Neuronal stem cell (in vitro differentiated cells): ENCODE data around the gene TNK1.

Experiments
- DNase-seq: peaks from one replicate; pipeline ENCODE4 v3.0.0-alpha.2; 2013; ENCODE audit warnings: low spot score
- H2AFZ ChIP-seq: one replicate; pipeline ENCODE4 v1.6.1; 2013; ENCODE audit warnings: mild to moderate bottlenecking, low read length, inconsistent platforms
- H2AK5ac ChIP-seq: 2 replicates; pipeline ENCODE4 v1.6.1; 2013; ENCODE audit warnings: low read depth, mild to moderate bottlenecking, inconsistent platforms, low read length, moderate library complexity, mixed read lengths
- H2BK120ac ChIP-seq: 2 replicates; pipeline ENCODE4 v1.6.1; 2013; ENCODE audit warnings: low read depth, mild to moderate bottlenecking, inconsistent platforms, low read length, moderate library complexity, mixed read lengths
- H2BK12ac ChIP-seq: one replicate; pipeline ENCODE4 v1.6.1; 2013; ENCODE audit warnings: low read length, inconsistent platforms
- H2BK15ac ChIP-seq: 2 replicates; pipeline ENCODE4 v1.6.1; 2013; ENCODE audit warnings: mild to moderate bottlenecking, low read length, inconsistent platforms, mixed read lengths
- H2BK5ac ChIP-seq: one replicate; pipeline ENCODE4 v1.6.1; 2013; ENCODE audit warnings: inconsistent platforms, mild to moderate bottlenecking, low read length, moderate library complexity
- H3K14ac ChIP-seq: one replicate; pipeline ENCODE4 v1.6.1; 2013; ENCODE audit warnings: low read length, inconsistent platforms
- H3K18ac ChIP-seq: 2 replicates; pipeline ENCODE4 v1.6.1; 2013; ENCODE audit warnings: low read length, inconsistent platforms
- H3K23ac ChIP-seq: 2 replicates; pipeline ENCODE4 v1.6.1; 2013; ENCODE audit warnings: low read depth, mild to moderate bottlenecking, mixed read lengths, low read length, inconsistent platforms; ENCODE audit not compliant: poor library complexity
- H3K27ac ChIP-seq: replicated peaks from 3 replicates; pipeline ENCODE4 v1.5.1; 2013; ENCODE audit warnings: low read length, inconsistent platforms
- H3K27me3 ChIP-seq, 3 experiments: 2 replicates each; pipeline ENCODE4 v1.6.1; 2013; ENCODE audit warnings: low read length in 3 of 3, mild to moderate bottlenecking in 2 of 3, inconsistent platforms in 1 of 3, low read depth in 1 of 3, mixed read lengths in 1 of 3, moderate library complexity in 1 of 3; ENCODE audit not compliant: control insufficient read depth in 3 of 3, insufficient read depth in 3 of 3
- H3K36me3 ChIP-seq, 2 donors: replicated peaks in 1 of 2; 2 replicates each; pipeline ENCODE4 v1.6.1; 2013; ENCODE audit warnings: low read length in 2 of 2; ENCODE audit not compliant: control insufficient read depth in 2 of 2, insufficient read depth in 2 of 2
- H3K4ac ChIP-seq: 2 replicates; pipeline ENCODE4 v1.6.1; 2013; ENCODE audit warnings: inconsistent platforms, mild to moderate bottlenecking, low read length, moderate library complexity
- H3K4me1 ChIP-seq, 2 donors: 1 replicate in 1 of 2; 2 replicates in 1 of 2; pipeline ENCODE4 v1.6.1; 2013; ENCODE audit warnings: low read length in 2 of 2, low read depth in 1 of 2; ENCODE audit not compliant: control insufficient read depth in 2 of 2, insufficient read depth in 1 of 2
- H3K4me2 ChIP-seq: one replicate; pipeline ENCODE4 v1.6.1; 2013; ENCODE audit warnings: mild to moderate bottlenecking, low read length, inconsistent platforms; ENCODE audit not compliant: insufficient read depth, poor library complexity, severe bottlenecking
- H3K4me3 ChIP-seq, 2 donors: 2 replicates each; pipeline ENCODE4 v1.5.1; 2013; ENCODE audit warnings: low read length in 2 of 2, mild to moderate bottlenecking in 2 of 2, inconsistent platforms in 1 of 2, moderate library complexity in 1 of 2
- H3K79me1 ChIP-seq: one replicate; pipeline ENCODE4 v1.6.1; 2013; ENCODE audit warnings: low read depth, mild to moderate bottlenecking, inconsistent platforms, low read length, moderate library complexity
- H3K9ac ChIP-seq: one replicate; pipeline ENCODE4 v1.6.1; 2013; ENCODE audit warnings: mild to moderate bottlenecking, low read depth, low read length, inconsistent platforms; ENCODE audit not compliant: poor library complexity
- H3K9me3 ChIP-seq, 2 donors: replicated peaks in 1 of 2; 2 replicates each; pipeline versions ENCODE3 to v1.6.1; 2013; ENCODE audit warnings: low read length in 2 of 2, mild to moderate bottlenecking in 2 of 2, inconsistent platforms in 1 of 2, low read depth in 1 of 2, mixed read lengths in 1 of 2, moderate library complexity in 1 of 2; ENCODE audit not compliant: control insufficient read depth in 2 of 2, insufficient read depth in 1 of 2
- H4K8ac ChIP-seq: one replicate; pipeline ENCODE4 v1.6.1; 2013; ENCODE audit warnings: low read depth, mild to moderate bottlenecking, inconsistent platforms, low read length, moderate library complexity
- H4K91ac ChIP-seq: one replicate; pipeline ENCODE4 v1.6.1; 2013; ENCODE audit warnings: low read length, low read depth, mild to moderate bottlenecking, inconsistent platforms; ENCODE audit not compliant: poor library complexity
- WGBS, 2 donors: extraction: QIAGEN DNeasy Blood & Tissue Kit; methylation state at CpG; one replicate each; pipeline ENCODE4 v1.1.7; 2013; ENCODE audit warnings: missing lambda C conversion rate in 2 of 2, mixed read lengths in 1 of 2; ENCODE audit not compliant: insufficient read length in 2 of 2, insufficient replicate concordance in 1 of 2; ENCODE audit errors: extremely low coverage in 2 of 2; 5-methylcytosine and 5-hydroxymethylcytosine counted together

TNK1 gene

GRCh38 chr17:7356072-7356549, 24.8 kb upstream of the TNK1 start:
- Histone ChIP-seq H3K4ac (no peak overlapping the region), H3K9me3 (no peaks in the 10 kb centered on the region), H2AFZ (no peak overlapping the region), H3K4me1 (peaks cover 17 to 38% of the 10 kb centered on the region in 2 donors), H3K14ac (no peak overlapping the region), H2BK5ac (peak overlapping the region; percentile 30), H4K8ac (no peak overlapping the region), H4K91ac (no peak overlapping the region), H3K27ac (no peak overlapping the region), H2BK15ac (peak overlapping the region; percentile 28), H3K4me3 (no peak overlapping the region), H3K27me3 (peaks cover 0 to 3% (median 0%) of the 10 kb centered on the region in 3 experiments), H2BK120ac (peak overlapping the region; percentile 77), H2AK5ac (peak overlapping the region; percentile 37), H2BK12ac (no peak overlapping the region), H3K36me3 (no peaks in the 10 kb centered on the region), H3K18ac (peak overlapping the region; percentile 36), H3K4me2 (peak overlapping the region; percentile 40), H3K23ac (no peak overlapping the region), H3K79me1 (peaks cover 8% of the 10 kb centered on the region), H3K9ac (no peak overlapping the region)
- peak; percentile 76 for DNase-seq
- WGBS, 2 donors = no CpG with 5 or more reads among the region's 12 CpGs

GRCh38 chr17:7356756-7357155, 24.1 kb upstream of the TNK1 start:
- H3K79me1 ChIP-seq = peaks cover 6% of the 10 kb centered on the region
- no peak overlapping the region for H4K91ac ChIP-seq
- H2BK5ac ChIP-seq = peak overlapping the region; percentile 30
- no CpG with 5 or more reads among the region's 8 CpGs for WGBS, 2 donors
- H2BK12ac ChIP-seq = no peak overlapping the region
- no peak overlapping the region for H3K23ac ChIP-seq
- H3K27me3 ChIP-seq = peaks cover 0 to 3% (median 0%) of the 10 kb centered on the region in 3 experiments
- H2AFZ ChIP-seq = no peak overlapping the region
- H3K18ac ChIP-seq = no peak overlapping the region
- peaks cover 17 to 38% of the 10 kb centered on the region in 2 donors for H3K4me1 ChIP-seq
- no peak overlapping the region for H3K4me2 ChIP-seq
- no peaks in the 10 kb centered on the region for H3K36me3 ChIP-seq
- no peaks in the 10 kb centered on the region for H3K9me3 ChIP-seq
- peak overlapping the region; percentile 35 for H2BK15ac ChIP-seq
- DNase-seq = no peak
- peak overlapping the region; percentile 37 for H2AK5ac ChIP-seq
- H3K4ac ChIP-seq = no peak overlapping the region
- H4K8ac ChIP-seq = no peak overlapping the region
- H3K27ac ChIP-seq = no peak overlapping the region
- H3K9ac ChIP-seq = no peak overlapping the region
- no peak overlapping the region for H3K4me3 ChIP-seq
- peak overlapping the region; percentile 77 for H2BK120ac ChIP-seq
- peak overlapping the region; percentile 6 for H3K14ac ChIP-seq

GRCh38 chr17:7357381-7357780, 23.5 kb upstream of the TNK1 start:
- Histone ChIP-seq H2BK15ac (no peak overlapping the region), H3K27ac (no peak overlapping the region), H2BK120ac (no peak overlapping the region), H2AFZ (no peak overlapping the region), H3K9ac (no peak overlapping the region), H3K4ac (no peak overlapping the region), H3K9me3 (no peaks in the 10 kb centered on the region), H2BK12ac (no peak overlapping the region), H3K4me2 (no peak overlapping the region), H3K14ac (no peak overlapping the region), H2AK5ac (no peak overlapping the region), H3K4me1 (peaks cover 17 to 35% of the 10 kb centered on the region in 2 donors), H3K18ac (no peak overlapping the region), H3K79me1 (peaks cover 6% of the 10 kb centered on the region), H3K27me3 (peaks cover 0 to 3% (median 0%) of the 10 kb centered on the region in 3 experiments), H3K23ac (no peak overlapping the region), H3K36me3 (no peaks in the 10 kb centered on the region), H3K4me3 (no peak overlapping the region), H4K8ac (no peak overlapping the region), H2BK5ac (no peak overlapping the region), H4K91ac (no peak overlapping the region)
- no peak for DNase-seq
- WGBS, 2 donors = no CpG with 5 or more reads among the region's 2 CpGs

GRCh38 chr17:7361906-7362305, 19.0 kb upstream of the TNK1 start:
- no peaks in the 10 kb centered on the region for H3K9me3 ChIP-seq
- no CpG with 5 or more reads among the region's 3 CpGs for WGBS, 2 donors
- H3K14ac ChIP-seq = no peak overlapping the region
- no peak overlapping the region for H2BK12ac ChIP-seq
- DNase-seq = no peak
- no peaks in the 10 kb centered on the region for H3K36me3 ChIP-seq
- H2AFZ ChIP-seq = no peak overlapping the region
- H4K91ac ChIP-seq = no peak overlapping the region
- no peak overlapping the region for H3K4me3 ChIP-seq
- H3K18ac ChIP-seq = no peak overlapping the region
- H3K27me3 ChIP-seq = peaks cover 0 to 1% (median under 1%) of the 10 kb centered on the region in 3 experiments
- H3K79me1 ChIP-seq = no peaks in the 10 kb centered on the region
- H3K4me2 ChIP-seq = no peak overlapping the region
- no peak overlapping the region for H3K9ac ChIP-seq
- no peak overlapping the region for H3K27ac ChIP-seq
- no peak overlapping the region for H2BK15ac ChIP-seq
- no peak overlapping the region for H3K23ac ChIP-seq
- no peak overlapping the region for H2AK5ac ChIP-seq
- peaks cover 0 to under 1% of the 10 kb centered on the region in 2 donors for H3K4me1 ChIP-seq
- no peak overlapping the region for H4K8ac ChIP-seq
- H2BK5ac ChIP-seq = no peak overlapping the region
- no peak overlapping the region for H2BK120ac ChIP-seq
- no peak overlapping the region for H3K4ac ChIP-seq
